Endothelial cell of umbilical vein (primary cell): Measurements from ENCODE around the gene ALG11. TPM values are rescaled to one million over a fixed set of nuclear protein-coding genes. Genes with fewer than 3 reads are reported as not detected.

Experiments
- BruUV-seq: library from RNA; stranded (reverse); fragments of 400-500 nt; replicated peaks from 2 replicates; lab custom pipeline; 2021; lab: Mats Ljungman, UMichigan
- CTCF ChIA-PET: fragments of 300-600, 350-600 bp; sonication (Branson Sonifier 250); formaldehyde crosslinking; loops from one replicate; lab custom pipeline; 2021; ENCODE audit warnings: antibody characterized with exemption, inconsistent platforms; lab: Charles Lee
- POLR2A ChIA-PET: fragments of 300-600, 350-600 bp; sonication (Branson Sonifier 250); formaldehyde crosslinking; loops from one replicate; lab custom pipeline; 2021; ENCODE audit warnings: antibody characterized with exemption, inconsistent platforms; lab: Charles Lee
- DNase-seq: peaks from one replicate; pipeline ENCODE4 v3.0.0-alpha.2; 2011; ENCODE audit warnings: low read depth, low spot score
- FAIRE-seq: peaks from 2 replicates; lab custom pipeline; 2011; peaks lifted over from hg19 to GRCh38; lab: Jason Lieb, UNC
- H2AFZ ChIP-seq: 2 replicates; pipeline ENCODE4 v1.6.0; 2012; ENCODE audit warnings: low read depth, low read length, control low read depth, inconsistent platforms
- H3K27ac ChIP-seq: 2 replicates; pipeline ENCODE4 v1.5.1; 2011; ENCODE audit warnings: low read depth, mild to moderate bottlenecking, control low read depth, low read length, moderate library complexity; ENCODE audit not compliant: insufficient read depth
- H3K27me3 ChIP-seq, 2 experiments: 2 replicates each; pipeline versions ENCODE4 v1.6.0 to v1.6.1; 2011; ENCODE audit warnings: low read length in 2 of 2, mixed read lengths in 1 of 2; ENCODE audit not compliant: control insufficient read depth in 2 of 2, insufficient read depth in 2 of 2
- H3K36me3 ChIP-seq, 2 experiments: 2 replicates in 1 of 2; 3 replicates in 1 of 2; pipeline ENCODE4 v1.5.1; 2011; ENCODE audit warnings: low read length in 2 of 2, mild to moderate bottlenecking in 1 of 2, moderate library complexity in 1 of 2; ENCODE audit not compliant: control insufficient read depth in 2 of 2, insufficient read depth in 2 of 2; ENCODE audit errors: extremely low read depth in 1 of 2
- H3K4me1 ChIP-seq: 3 replicates; pipeline ENCODE4 v1.5.1; 2011; ENCODE audit warnings: mild to moderate bottlenecking, low read length; ENCODE audit not compliant: control insufficient read depth, insufficient read depth; ENCODE audit errors: extremely low read depth
- H3K4me2 ChIP-seq: 2 replicates; pipeline ENCODE4 v1.6.1; 2011; ENCODE audit warnings: low read length, control low read depth, mixed read lengths; ENCODE audit not compliant: insufficient read depth
- H3K4me3 ChIP-seq, 3 experiments: fragments of 200-600 bp in 1 of 3; sonication (generic), shearing (Covaris generic) in 1 of 3; replicated peaks in 1 of 3; 2 replicates each; pipeline ENCODE4 v1.5.1; 2011 to 2016; ENCODE audit warnings: control low read depth in 3 of 3, low read length in 3 of 3, mild to moderate bottlenecking in 2 of 3, inconsistent platforms in 1 of 3, low read depth in 1 of 3, moderate library complexity in 1 of 3; ENCODE audit not compliant: insufficient read depth in 1 of 3
- H3K79me2 ChIP-seq: 2 replicates; pipeline ENCODE4 v1.6.0; 2012; ENCODE audit warnings: low read length, inconsistent platforms; ENCODE audit not compliant: control insufficient read depth, insufficient read depth
- H3K9ac ChIP-seq: replicated peaks from 2 replicates; pipeline ENCODE3; 2011; ENCODE audit warnings: low read length, control low read depth; ENCODE audit not compliant: insufficient read depth; ENCODE audit errors: extremely low read depth
- H3K9me1 ChIP-seq: replicated peaks from 3 replicates; pipeline ENCODE4 v1.6.0; 2011; ENCODE audit warnings: mild to moderate bottlenecking, low read length; ENCODE audit not compliant: control insufficient read depth, insufficient read depth; ENCODE audit errors: extremely low read depth
- H3K9me3 ChIP-seq: replicated peaks from 2 replicates; pipeline ENCODE4 v1.5.1; 2012; ENCODE audit warnings: low read length, inconsistent platforms; ENCODE audit not compliant: control insufficient read depth, insufficient read depth
- H4K20me1 ChIP-seq: replicated peaks from 2 replicates; pipeline ENCODE3; 2011; ENCODE audit warnings: mild to moderate bottlenecking, low read length; ENCODE audit not compliant: control insufficient read depth, insufficient read depth; ENCODE audit errors: extremely low read depth
- EZH2 ChIP-seq: IDR thresholded peaks from 2 replicates; pipeline ENCODE4 v1.6.1; 2012; ENCODE audit warnings: borderline replicate concordance, low read depth, mild to moderate bottlenecking, moderate library complexity, low read length, inconsistent platforms; ENCODE audit not compliant: severe bottlenecking
- FOS ChIP-seq: IDR thresholded peaks from 2 replicates; pipeline ENCODE4 v1.6.1; 2011; ENCODE audit warnings: mild to moderate bottlenecking, low read length, moderate library complexity, borderline replicate concordance; ENCODE audit not compliant: insufficient read depth
- GATA2 ChIP-seq: IDR thresholded peaks from 2 replicates; pipeline ENCODE4 v1.7.0; 2011; ENCODE audit warnings: low read depth, mild to moderate bottlenecking, moderate library complexity, mixed read lengths, low read length; ENCODE audit not compliant: insufficient read length, insufficient read depth
- JUN ChIP-seq: IDR thresholded peaks from 2 replicates; pipeline ENCODE4 v1.6.1; 2011; ENCODE audit warnings: borderline replicate concordance, low read depth; ENCODE audit not compliant: insufficient read length, insufficient read depth
- MYC ChIP-seq: IDR thresholded peaks from one replicate; pipeline ENCODE4 v1.6.1; 2011; ENCODE audit warnings: mild to moderate bottlenecking, low read depth, low read length
- POLR2A ChIP-seq: IDR thresholded peaks from 2 replicates; pipeline ENCODE4 v1.6.1; 2012; ENCODE audit warnings: low read depth, mild to moderate bottlenecking, control low read depth, low read length
- POLR2AphosphoS5 ChIP-seq: IDR thresholded peaks from 2 replicates; pipeline ENCODE4 v1.6.1; 2012; ENCODE audit warnings: low read depth, mild to moderate bottlenecking, control low read depth, low read length, moderate library complexity; ENCODE audit not compliant: insufficient read depth
- dilution Hi-C: fragments of 300-500 bp; cut with MboI; formaldehyde crosslinking; loops from one replicate; pipeline ENCODE4 v1.15.0; 2019; ENCODE audit warnings: low sequenced_read_pairs; ENCODE audit not compliant: extremely low pct_ligation_motif_present
- intact Hi-C: fragments of 100-400 bp; cut with micrococcal nuclease; formaldehyde crosslinking; loops from one replicate; pipeline ENCODE4 v1.10.0; 2022
- polyA plus RNA-seq, 4 experiments: library from polyadenylated mRNA; depleted of rRNA in 3 of 4; stranded (reverse) in 3 of 4; unstranded in 1 of 4; fragments of >200 nt; gene quantifications; 2 replicates each; pipeline versions ENCODE4 v1.2.1 to v1.2.3, GENCODE V29; 2011 to 2012; ENCODE audit warnings: missing spikeins in 1 of 4
- total RNA-seq: library from RNA; stranded (reverse); gene quantifications from 2 replicates; pipeline ENCODE4 v1.2.3, GENCODE V29; 2021
- TF ChIP-seq, protein P1 (sequence below): IDR thresholded peaks from 2 replicates; pipeline ENCODE4 v1.6.1; 2011; ENCODE audit not compliant: insufficient read depth, insufficient read length
- TF ChIP-seq, protein P2 (sequence below), 2 donors: IDR thresholded peaks; 1 replicate in 1 of 2; 2 replicates in 1 of 2; pipeline ENCODE4 v1.5.1; 2011; ENCODE audit warnings: low read length in 2 of 2, mild to moderate bottlenecking in 2 of 2, moderate library complexity in 2 of 2, control low read depth in 1 of 2, inconsistent platforms in 1 of 2, low read depth in 1 of 2; ENCODE audit not compliant: insufficient read depth in 1 of 2; ENCODE audit errors: extremely low read depth in 1 of 2

ALG11 gene
- total and polyA plus RNA-seq, 2 donors (not counting 3 experiments of a cell fraction or from before 2014, with no cell fraction given): 6.5 to 31.0 TPM

DNA sequence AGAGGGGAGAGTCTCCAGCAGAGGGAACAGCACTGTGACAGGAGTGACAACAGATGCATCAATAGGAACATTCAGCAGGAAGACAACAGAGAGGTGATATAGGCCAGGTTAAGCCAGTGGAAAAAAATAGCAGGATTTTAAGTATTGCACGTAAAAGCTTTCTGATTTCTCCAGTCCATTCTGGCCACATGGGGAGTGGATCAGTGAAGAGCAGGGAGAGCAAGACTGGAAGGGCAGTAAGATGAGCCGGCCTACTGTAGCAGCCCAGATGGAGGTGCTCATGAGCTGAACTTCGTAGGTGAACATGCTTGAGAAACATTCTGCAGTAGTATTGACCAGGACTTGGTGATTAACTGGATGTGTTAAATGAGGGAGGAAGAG is 14.0 kb downstream of the ALG11 start:
- no peak for DNase-seq
- Histone ChIP-seq H3K4me2 (no peak overlapping the region), H3K9ac (no peak overlapping the region), H3K79me2 (peaks cover 2% of the 10 kb centered on the region), H3K36me3 (peaks cover 7 to 13% of the 10 kb centered on the region in 2 experiments), H2AFZ (no peak overlapping the region), H3K9me3 (no peaks in the 10 kb centered on the region), H4K20me1 (no peaks in the 10 kb centered on the region), H3K27ac (no peak overlapping the region), H3K9me1 (no peaks in the 10 kb centered on the region), H3K4me3 (no peak overlapping the region), H3K4me1 (no peaks in the 10 kb centered on the region), H3K27me3 (no peaks in the 10 kb centered on the region)
- dilution Hi-C loops (no loop called here), intact Hi-C loops (no loop called here)
- FAIRE-seq: no peak
- ChIA-PET CTCF (interaction anchor here (0.9 kb wide), 1 partner anchor 13 kb away, joined by 3 read pairs; no protein-coding TSS in a partner anchor), POLR2A (no interaction called here)
- TF ChIP-seq, protein P1, sequence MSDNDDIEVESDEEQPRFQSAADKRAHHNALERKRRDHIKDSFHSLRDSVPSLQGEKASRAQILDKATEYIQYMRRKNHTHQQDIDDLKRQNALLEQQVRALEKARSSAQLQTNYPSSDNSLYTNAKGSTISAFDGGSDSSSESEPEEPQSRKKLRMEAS: no peak
- TF ChIP-seq EZH2 (no peak), POLR2A (no peak), MYC (no peak), JUN (no peak), GATA2 (no peak), POLR2AphosphoS5 (no peak), FOS (no peak)
- TF ChIP-seq, protein P2, sequence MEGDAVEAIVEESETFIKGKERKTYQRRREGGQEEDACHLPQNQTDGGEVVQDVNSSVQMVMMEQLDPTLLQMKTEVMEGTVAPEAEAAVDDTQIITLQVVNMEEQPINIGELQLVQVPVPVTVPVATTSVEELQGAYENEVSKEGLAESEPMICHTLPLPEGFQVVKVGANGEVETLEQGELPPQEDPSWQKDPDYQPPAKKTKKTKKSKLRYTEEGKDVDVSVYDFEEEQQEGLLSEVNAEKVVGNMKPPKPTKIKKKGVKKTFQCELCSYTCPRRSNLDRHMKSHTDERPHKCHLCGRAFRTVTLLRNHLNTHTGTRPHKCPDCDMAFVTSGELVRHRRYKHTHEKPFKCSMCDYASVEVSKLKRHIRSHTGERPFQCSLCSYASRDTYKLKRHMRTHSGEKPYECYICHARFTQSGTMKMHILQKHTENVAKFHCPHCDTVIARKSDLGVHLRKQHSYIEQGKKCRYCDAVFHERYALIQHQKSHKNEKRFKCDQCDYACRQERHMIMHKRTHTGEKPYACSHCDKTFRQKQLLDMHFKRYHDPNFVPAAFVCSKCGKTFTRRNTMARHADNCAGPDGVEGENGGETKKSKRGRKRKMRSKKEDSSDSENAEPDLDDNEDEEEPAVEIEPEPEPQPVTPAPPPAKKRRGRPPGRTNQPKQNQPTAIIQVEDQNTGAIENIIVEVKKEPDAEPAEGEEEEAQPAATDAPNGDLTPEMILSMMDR (IDR thresholded peaks at IDR 0.05; ENCODE audit: extremely low read depth in 1 of 2, insufficient read depth in 1 of 2, low read depth in 1 of 2, low read length in 2 of 2): no peak
- BruUV-seq: no TSS peak
